Measurements from ENCODE around the gene COA6.

GRCh38 chr1:234369033-234369430 is 4.2 kb upstream of the COA6 start:
- TF ChIP-seq CTCF (optimal IDR thresholded peaks at IDR 0.05 in 1 of 3, IDR thresholded peaks at IDR 0.05 in 1 of 3, conservative IDR thresholded peaks at IDR 0.05 in 1 of 3; ENCODE audit: extremely low read depth in 1 of 3, insufficient read depth in 2 of 3, low read length in 3 of 3) (no peak), EZH2 (IDR thresholded peaks at IDR 0.05; ENCODE audit: low read length) (no peak)

Data from keratinocyte (primary cell).